ENCODE measurements around the gene ZNF791. TPM values are rescaled to one million over a fixed set of nuclear protein-coding genes. Genes with fewer than 3 reads are reported as not detected.
"Not testable (repeated sequence)": the region's sequence is repeated elsewhere in the genome, so short reads cannot be mapped to it uniquely, and the experiment has no call there.

The ZNF791 gene
- total and polyA plus RNA-seq, 2 experiments from 2014 or later, result 12.2 to 15.3 TPM

GRCh38 chr19:12642506-12642905 is 31.8 kb downstream of the ZNF791 start:
- H3K4me3 ChIP-seq, result no peak overlapping the region
- H4K20me1 ChIP-seq (replicated peaks; ENCODE audit: insufficient read depth), result no peaks in the 10 kb centered on the region
- no peaks in the 10 kb centered on the region; the same call in 1 of the 2 replicates for H3K9me2 ChIP-seq (ENCODE audit: insufficient read depth)
- no peak overlapping the region for H2AFZ ChIP-seq
- H3F3A ChIP-seq (replicated peaks; ENCODE audit: low read depth), result 0 out of 2 replicates have a peak, but pooled peaks cover 7% of the 10 kb centered on the region
- H3K4me1 Mint-ChIP-seq, result peaks cover 2% of the 10 kb centered on the region; the same call in 1 of the 3 replicates
- no peaks in the 10 kb centered on the region for H3K79me2 ChIP-seq (replicated peaks; ENCODE audit: insufficient read depth)
- ATAC-seq (no peak), DNase-seq (ENCODE audit: low spot score) (no peak)
- peaks cover 2% of the 10 kb centered on the region; the same call in 1 of the 3 replicates for H3K9me3 Mint-ChIP-seq
- H3K27me3 Mint-ChIP-seq (ENCODE audit: insufficient read depth, low read depth, poor library complexity), result peaks cover 23% of the 10 kb centered on the region
- H3K4me2 ChIP-seq, result no peak overlapping the region
- no peaks in the 10 kb centered on the region for H3K4me1 ChIP-seq (ENCODE audit: insufficient read depth)
- peaks cover 3% of the 10 kb centered on the region; the same call in 1 of the 3 replicates for H3K36me3 Mint-ChIP-seq (ENCODE audit: low read depth)
- no peaks in the 10 kb centered on the region for H3K27me3 ChIP-seq (ENCODE audit: insufficient read depth)
- H3K4me3 Mint-ChIP-seq, result no peak overlapping the region
- no peak overlapping the region for H3K27ac ChIP-seq (ENCODE audit: low read depth)
- no peak for TF ChIP-seq ZNF462 (CRISPR knock-in tag; IDR thresholded peaks at IDR 0.05)
- no peak for TF ChIP-seq POLR2AphosphoS5 (IDR thresholded peaks at IDR 0.05; ENCODE audit: low read depth)
- no peak for TF ChIP-seq CTCF (conservative IDR thresholded peaks at IDR 0.05; ENCODE audit: low read depth in 2 of 2)
- TF ChIP-seq REST (IDR thresholded peaks at IDR 0.05; ENCODE audit: unreplicated experiment), result no peak
- TF ChIP-seq STAT1 (IDR thresholded peaks at IDR 0.05; ENCODE audit: unreplicated experiment), result no peak
- no peaks in the 10 kb centered on the region for H3K36me3 ChIP-seq (ENCODE audit: insufficient read depth)
- no peak overlapping the region for H3K27ac Mint-ChIP-seq

- ATAC-seq; H3K79me2 ChIP-seq (replicated peaks; ENCODE audit: insufficient read depth); H3K4me3 Mint-ChIP-seq; H3K9me3 Mint-ChIP-seq; H3K4me1 Mint-ChIP-seq; H3K36me3 ChIP-seq (ENCODE audit: insufficient read depth); H3K27me3 ChIP-seq (ENCODE audit: insufficient read depth); H3K27ac Mint-ChIP-seq; DNase-seq (ENCODE audit: low spot score); H2AFZ ChIP-seq; H4K20me1 ChIP-seq (replicated peaks; ENCODE audit: insufficient read depth); H3K9me2 ChIP-seq (ENCODE audit: insufficient read depth); H3K36me3 Mint-ChIP-seq (ENCODE audit: low read depth); H3K4me2 ChIP-seq; H3K27ac ChIP-seq (ENCODE audit: low read depth); H3K4me1 ChIP-seq (ENCODE audit: insufficient read depth); H3K4me3 ChIP-seq: not testable (repeated sequence)
- H3K27me3 Mint-ChIP-seq (ENCODE audit: insufficient read depth, low read depth, poor library complexity), result peaks cover 27% of the 10 kb centered on the region
- 0 out of 2 replicates have a peak, but pooled peaks cover 10% of the 10 kb centered on the region for H3F3A ChIP-seq (replicated peaks; ENCODE audit: low read depth)
Measured at GRCh38 chr19:12643716-12644115, 33.0 kb downstream of the ZNF791 start.

Measured in GM23338 (cell line).